ENCODE measurements around the gene GSG1L. TPM values are rescaled to one million over a fixed set of nuclear protein-coding genes. Genes with fewer than 3 reads are reported as not detected.

The GSG1L gene
- polyA plus RNA-seq, 3 donors, result not detected

DNA sequence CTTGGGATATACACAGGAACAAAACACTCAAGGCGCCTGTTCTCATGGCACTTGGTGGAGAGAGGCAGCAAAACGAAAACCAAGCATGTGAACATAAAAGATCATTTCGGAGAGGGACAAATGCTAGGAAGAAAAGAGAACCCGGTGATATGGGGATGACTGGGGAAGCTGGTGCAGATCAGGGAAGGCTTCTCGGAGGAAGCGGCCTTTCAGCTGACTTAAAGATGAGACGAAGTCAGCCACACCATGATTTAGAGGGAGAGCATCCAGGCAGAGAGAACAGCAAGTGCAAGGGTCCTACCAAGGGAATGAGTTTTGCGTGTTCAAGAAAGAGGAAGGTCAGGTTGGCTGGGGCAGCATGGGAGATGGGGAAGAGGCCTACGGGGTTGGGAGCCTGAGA lies 262.7 kb downstream of the GSG1L start:
- no peaks in the 10 kb centered on the region for H3K4me1 Mint-ChIP-seq
- Histone ChIP-seq H2AFZ (ENCODE audit: insufficient read depth, low read depth, low read length, poor library complexity, severe bottlenecking) (no peak overlapping the region), H3K27me3 (ENCODE audit: control insufficient read depth in 2 of 2, insufficient read depth in 2 of 2, low read length in 2 of 2) (no peaks in the 10 kb centered on the region), H3K36me3 (replicated peaks in 1 of 2; ENCODE audit: control insufficient read depth in 1 of 2, insufficient read depth in 2 of 2, low read length in 2 of 2) (no peaks in the 10 kb centered on the region), H4K20me1 (ENCODE audit: insufficient read depth, low read length) (no peaks in the 10 kb centered on the region), H3K4me2 (replicated peaks; ENCODE audit: extremely low read depth, low read length, poor library complexity, severe bottlenecking) (no peak overlapping the region), H3K27ac (ENCODE audit: low read depth in 1 of 2, low read length in 2 of 2) (no peak overlapping the region), H3K9ac (ENCODE audit: insufficient read depth, low read length, poor library complexity, severe bottlenecking) (no peak overlapping the region), H3K4me1 (ENCODE audit: control insufficient read depth in 1 of 2, insufficient read depth in 2 of 2, low read length in 2 of 2) (no peaks in the 10 kb centered on the region), H3K4me3 (replicated peaks in 1 of 3; ENCODE audit: low read depth in 2 of 3, low read length in 3 of 3) (no peak overlapping the region), H3K9me3 (replicated peaks in 1 of 2; ENCODE audit: control insufficient read depth in 1 of 2, insufficient read depth in 1 of 2, low read length in 2 of 2) (no peaks in the 10 kb centered on the region), H3K79me2 (ENCODE audit: insufficient read depth, low read length) (no peaks in the 10 kb centered on the region)
- WGBS (ENCODE audit: insufficient coverage), result 83% methylated on average over 8 of the region's 9 CpGs
- intact Hi-C loops (cut with micrococcal nuclease), result no loop called here
- peaks cover 6 to 11% (median 9%) of the 10 kb centered on the region in 3 donors for H3K27me3 Mint-ChIP-seq (ENCODE audit: low read depth in 3 of 3)
- H3K4me3 Mint-ChIP-seq, result no peak overlapping the region
- H3K36me3 Mint-ChIP-seq, result no peaks in the 10 kb centered on the region
- H3K27ac Mint-ChIP-seq, result no peak overlapping the region
- TF ChIP-seq, protein P1, sequence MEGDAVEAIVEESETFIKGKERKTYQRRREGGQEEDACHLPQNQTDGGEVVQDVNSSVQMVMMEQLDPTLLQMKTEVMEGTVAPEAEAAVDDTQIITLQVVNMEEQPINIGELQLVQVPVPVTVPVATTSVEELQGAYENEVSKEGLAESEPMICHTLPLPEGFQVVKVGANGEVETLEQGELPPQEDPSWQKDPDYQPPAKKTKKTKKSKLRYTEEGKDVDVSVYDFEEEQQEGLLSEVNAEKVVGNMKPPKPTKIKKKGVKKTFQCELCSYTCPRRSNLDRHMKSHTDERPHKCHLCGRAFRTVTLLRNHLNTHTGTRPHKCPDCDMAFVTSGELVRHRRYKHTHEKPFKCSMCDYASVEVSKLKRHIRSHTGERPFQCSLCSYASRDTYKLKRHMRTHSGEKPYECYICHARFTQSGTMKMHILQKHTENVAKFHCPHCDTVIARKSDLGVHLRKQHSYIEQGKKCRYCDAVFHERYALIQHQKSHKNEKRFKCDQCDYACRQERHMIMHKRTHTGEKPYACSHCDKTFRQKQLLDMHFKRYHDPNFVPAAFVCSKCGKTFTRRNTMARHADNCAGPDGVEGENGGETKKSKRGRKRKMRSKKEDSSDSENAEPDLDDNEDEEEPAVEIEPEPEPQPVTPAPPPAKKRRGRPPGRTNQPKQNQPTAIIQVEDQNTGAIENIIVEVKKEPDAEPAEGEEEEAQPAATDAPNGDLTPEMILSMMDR (IDR thresholded peaks at IDR 0.05), result no peak
- no peak for DNase-seq
- no peaks in the 10 kb centered on the region for H3K9me3 Mint-ChIP-seq

DNA sequence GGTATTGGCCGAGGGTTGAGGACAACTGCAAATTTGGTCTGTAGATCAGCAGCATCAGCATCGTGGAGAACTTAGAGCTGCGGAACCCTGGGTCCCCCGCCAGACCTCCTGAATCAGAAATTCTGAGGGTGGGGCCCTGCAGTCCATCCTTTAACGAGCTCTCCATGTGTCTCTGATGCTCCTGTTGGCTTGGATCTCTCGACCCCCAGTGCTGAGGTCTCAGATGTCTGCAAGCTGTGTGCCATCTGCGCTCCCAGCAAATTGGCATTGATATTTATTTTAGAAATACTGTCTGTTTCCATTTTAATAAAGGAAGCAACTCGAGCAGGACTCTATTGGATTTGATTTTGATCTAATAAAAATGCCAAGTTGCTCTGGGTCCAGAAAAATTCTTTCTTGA lies 263.6 kb downstream of the GSG1L start:
- DNase-seq, result no peak
- H3K4me2 ChIP-seq (replicated peaks; ENCODE audit: extremely low read depth, low read length, poor library complexity, severe bottlenecking), result no peak overlapping the region
- H3K4me1 Mint-ChIP-seq, result no peaks in the 10 kb centered on the region
- 81% methylated on average over 7 of the region's 8 CpGs for WGBS (ENCODE audit: insufficient coverage)
- H3K36me3 ChIP-seq (replicated peaks in 1 of 2; ENCODE audit: control insufficient read depth in 1 of 2, insufficient read depth in 2 of 2, low read length in 2 of 2), result no peaks in the 10 kb centered on the region
- H3K27me3 ChIP-seq (ENCODE audit: control insufficient read depth in 2 of 2, insufficient read depth in 2 of 2, low read length in 2 of 2), result no peaks in the 10 kb centered on the region
- no peaks in the 10 kb centered on the region for H3K9me3 Mint-ChIP-seq
- intact Hi-C loops (cut with micrococcal nuclease), result no loop called here
- no peak overlapping the region for H3K4me3 ChIP-seq (replicated peaks in 1 of 3; ENCODE audit: low read depth in 2 of 3, low read length in 3 of 3)
- TF ChIP-seq, protein P1 (IDR thresholded peaks at IDR 0.05), result no peak
- H3K79me2 ChIP-seq (ENCODE audit: insufficient read depth, low read length), result no peaks in the 10 kb centered on the region
- H3K36me3 Mint-ChIP-seq, result no peaks in the 10 kb centered on the region
- H3K9me3 ChIP-seq (replicated peaks in 1 of 2; ENCODE audit: control insufficient read depth in 1 of 2, insufficient read depth in 1 of 2, low read length in 2 of 2), result no peaks in the 10 kb centered on the region
- H3K4me1 ChIP-seq (ENCODE audit: control insufficient read depth in 1 of 2, insufficient read depth in 2 of 2, low read length in 2 of 2), result no peaks in the 10 kb centered on the region
- no peak overlapping the region for H3K27ac ChIP-seq (ENCODE audit: low read depth in 1 of 2, low read length in 2 of 2)
- H3K27ac Mint-ChIP-seq, result no peak overlapping the region
- H2AFZ ChIP-seq (ENCODE audit: insufficient read depth, low read depth, low read length, poor library complexity, severe bottlenecking), result no peak overlapping the region
- no peaks in the 10 kb centered on the region for H4K20me1 ChIP-seq (ENCODE audit: insufficient read depth, low read length)
- peaks cover 6 to 11% (median 9%) of the 10 kb centered on the region in 3 donors for H3K27me3 Mint-ChIP-seq (ENCODE audit: low read depth in 3 of 3)
- H3K9ac ChIP-seq (ENCODE audit: insufficient read depth, low read length, poor library complexity, severe bottlenecking), result no peak overlapping the region
- H3K4me3 Mint-ChIP-seq, result no peak overlapping the region

Data from CD14-positive monocyte (primary cell).